Muscle layer of duodenum (tissue), 2 donors: Measurements from ENCODE around the gene PROM2.
"Not testable (repeated sequence)": the region's sequence is repeated elsewhere in the genome, so short reads cannot be mapped to it uniquely, and the experiment has no call there.

Source experiments
- H3K27ac ChIP-seq: one replicate; pipeline ENCODE4 v1.7.0; 2013; ENCODE audit warnings: mild to moderate bottlenecking, low read length
- H3K27me3 ChIP-seq: one replicate; pipeline ENCODE4 v1.7.0; 2013; ENCODE audit warnings: low read depth, mild to moderate bottlenecking, control low read depth, low read length
- H3K36me3 ChIP-seq, 2 donors: one replicate each; pipeline ENCODE4 v1.7.0; 2013; ENCODE audit warnings: low read length in 2 of 2, control low read depth in 1 of 2, mild to moderate bottlenecking in 1 of 2; ENCODE audit not compliant: insufficient read depth in 2 of 2, control insufficient read depth in 1 of 2
- H3K4me1 ChIP-seq, 2 donors: one replicate each; pipeline ENCODE4 v1.7.0; 2013; ENCODE audit warnings: low read length in 2 of 2, mild to moderate bottlenecking in 2 of 2, control low read depth in 1 of 2, moderate library complexity in 1 of 2; ENCODE audit not compliant: insufficient read depth in 2 of 2, control insufficient read depth in 1 of 2
- H3K4me3 ChIP-seq, 2 donors: one replicate each; pipeline ENCODE4 v1.7.0; 2013; ENCODE audit warnings: low read length in 2 of 2, low read depth in 1 of 2, mild to moderate bottlenecking in 1 of 2
- H3K9me3 ChIP-seq, 2 donors: one replicate each; pipeline ENCODE4 v1.7.0; 2013; ENCODE audit warnings: low read length in 2 of 2, control low read depth in 1 of 2, mild to moderate bottlenecking in 1 of 2; ENCODE audit not compliant: control insufficient read depth in 1 of 2
- donor health status: healthy.

Gene PROM2

GRCh38 chr2:95260028-95261023 lies 13.9 kb upstream of the PROM2 start:
- H3K4me3 ChIP-seq = no peak overlapping the region
- no peaks in the 10 kb centered on the region for H3K27me3 ChIP-seq
- no peaks in the 10 kb centered on the region for H3K36me3 ChIP-seq
- no peaks in the 10 kb centered on the region for H3K9me3 ChIP-seq
- H3K4me1 ChIP-seq = no peaks in the 10 kb centered on the region
- no peak overlapping the region for H3K27ac ChIP-seq

- Histone ChIP-seq H3K27ac (no peak overlapping the region), H3K27me3 (no peaks in the 10 kb centered on the region), H3K9me3 (no peaks in the 10 kb centered on the region), H3K36me3 (no peaks in the 10 kb centered on the region), H3K4me1 (no peaks in the 10 kb centered on the region), H3K4me3 (no peak overlapping the region)
Observed at GRCh38 chr2:95261602-95262001, 12.6 kb upstream of the PROM2 start.

DNA sequence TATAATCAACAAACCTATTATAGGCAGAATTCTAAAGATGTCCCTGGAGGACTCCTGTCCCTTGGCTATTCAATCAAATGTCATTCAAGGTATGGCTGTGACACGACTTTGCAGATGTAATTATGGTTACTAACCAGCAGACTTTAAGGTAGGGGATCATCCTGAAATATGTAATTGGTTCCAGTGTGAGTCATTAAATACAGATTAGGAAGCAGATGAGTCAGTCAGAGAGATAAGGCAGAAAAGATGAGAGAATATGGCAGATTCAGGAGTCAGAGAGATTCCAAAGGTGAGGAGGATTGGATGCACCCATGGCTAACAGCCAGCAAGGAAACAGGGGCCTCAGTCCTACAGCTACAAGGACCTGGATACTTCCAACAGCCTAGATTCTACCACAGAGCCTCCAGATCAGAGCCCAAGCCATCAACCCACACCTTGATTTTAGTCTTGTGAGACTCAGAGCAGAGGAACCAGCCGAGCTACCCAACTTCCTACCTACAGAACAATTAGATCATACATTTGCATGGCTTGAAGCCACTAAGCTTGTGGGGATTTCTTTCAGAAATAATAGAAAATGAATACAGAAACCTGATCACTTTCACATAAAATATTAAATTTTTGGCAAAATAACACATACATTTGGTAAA lies 11.2 kb upstream of the PROM2 start:
- H3K36me3 ChIP-seq = no peaks in the 10 kb centered on the region
- no peak overlapping the region for H3K4me3 ChIP-seq
- H3K27me3 ChIP-seq = no peaks in the 10 kb centered on the region
- no peaks in the 10 kb centered on the region for H3K4me1 ChIP-seq
- no peak overlapping the region for H3K27ac ChIP-seq
- H3K9me3 ChIP-seq = no peaks in the 10 kb centered on the region

DNA sequence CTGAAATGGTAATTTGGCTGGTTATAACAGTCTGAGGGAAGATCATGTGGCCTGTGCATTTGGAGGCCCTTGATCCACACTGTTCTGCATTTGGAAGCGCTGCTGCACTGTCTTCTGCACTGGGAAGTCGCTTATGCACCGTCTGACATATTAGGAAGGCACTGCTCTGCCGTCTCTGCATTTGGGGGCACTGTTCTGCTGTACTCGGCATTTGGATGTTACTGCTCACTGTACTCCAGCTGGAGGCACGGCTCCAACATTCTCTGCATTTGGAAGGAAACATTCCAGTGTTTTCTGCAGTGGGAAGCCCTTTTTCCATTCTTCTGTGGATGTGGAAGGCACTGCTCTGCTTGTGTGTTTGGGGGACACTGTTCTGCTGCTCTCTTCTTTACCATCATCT lies 9.6 kb upstream of the PROM2 start:
- no peak overlapping the region for H3K4me3 ChIP-seq

DNA sequence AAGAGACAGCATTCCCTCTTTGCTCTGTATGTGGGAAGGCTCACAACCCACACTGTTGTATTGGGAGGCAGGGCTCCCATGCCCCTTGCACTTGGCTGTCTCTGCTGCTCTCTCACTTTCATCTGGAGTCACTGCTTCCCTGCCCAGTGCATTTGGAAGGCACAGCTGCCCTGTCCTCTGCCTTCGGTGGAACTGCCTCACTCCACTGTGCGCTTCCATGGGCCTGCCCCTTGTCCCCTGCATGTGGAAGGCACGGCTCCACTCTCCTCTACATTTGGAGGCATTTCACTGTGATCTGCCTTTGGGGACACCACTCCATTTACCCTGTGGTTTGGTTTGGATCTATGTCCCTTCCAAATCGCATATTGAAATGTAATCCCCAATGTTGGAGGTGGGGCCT lies 9.1 kb upstream of the PROM2 start:
- Histone ChIP-seq H3K27me3 (no peaks in the 10 kb centered on the region), H3K9me3 (no peaks in the 10 kb centered on the region), H3K4me3 (no peak overlapping the region), H3K36me3 (no peaks in the 10 kb centered on the region), H3K4me1 (no peaks in the 10 kb centered on the region), H3K27ac (no peak overlapping the region)

More for the DNA sequence above, 9.6 kb upstream of the PROM2 start:
- no peaks in the 10 kb centered on the region for H3K4me1 ChIP-seq
- H3K27me3 ChIP-seq = no peaks in the 10 kb centered on the region
- H3K9me3 ChIP-seq = no peaks in the 10 kb centered on the region
- no peak overlapping the region for H3K27ac ChIP-seq
- H3K36me3 ChIP-seq = no peaks in the 10 kb centered on the region

DNA sequence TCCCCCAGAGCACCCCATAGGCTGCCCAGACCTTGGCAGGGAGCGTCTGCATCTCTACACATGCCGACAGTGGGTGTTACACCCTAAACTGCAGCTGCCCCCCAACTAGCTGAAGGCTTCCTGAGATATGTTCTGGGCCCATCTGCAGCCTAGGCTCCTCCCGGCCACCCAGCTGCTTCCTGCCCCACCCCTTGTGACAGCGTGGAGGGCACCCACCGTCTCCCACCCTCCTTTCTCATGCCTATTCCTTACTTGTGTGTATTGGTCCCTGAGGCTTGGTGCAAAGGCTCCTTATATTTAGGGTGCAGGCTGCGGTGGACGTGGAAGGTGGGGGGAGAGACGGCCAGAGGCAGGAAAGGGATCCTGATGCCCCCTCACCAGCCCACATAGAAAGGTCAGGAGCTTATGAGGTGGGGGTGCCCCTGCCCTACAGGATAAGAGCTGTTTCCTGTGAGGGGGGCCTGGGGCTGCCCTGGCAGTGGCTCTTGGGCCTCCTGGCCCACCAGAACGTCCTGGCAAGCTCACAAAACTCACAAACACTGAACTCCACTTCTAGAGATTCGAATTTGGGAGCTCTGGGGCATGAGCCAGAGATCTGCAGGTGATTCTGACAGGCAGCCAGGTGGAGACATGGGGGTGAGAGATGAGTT lies 7.3 kb upstream of the PROM2 start:
- H3K9me3 ChIP-seq = no peaks in the 10 kb centered on the region
- H3K36me3 ChIP-seq = no peaks in the 10 kb centered on the region
- H3K4me3 ChIP-seq = no peak overlapping the region
- no peak overlapping the region for H3K27ac ChIP-seq
- no peaks in the 10 kb centered on the region for H3K27me3 ChIP-seq
- H3K4me1 ChIP-seq = no peaks in the 10 kb centered on the region

GRCh38 chr2:95267458-95268210 lies 6.6 kb upstream of the PROM2 start:
- Histone ChIP-seq H3K27me3 (no peaks in the 10 kb centered on the region), H3K36me3 (no peaks in the 10 kb centered on the region), H3K27ac (no peak overlapping the region), H3K9me3 (no peaks in the 10 kb centered on the region), H3K4me1 (no peaks in the 10 kb centered on the region), H3K4me3 (no peak overlapping the region)

DNA sequence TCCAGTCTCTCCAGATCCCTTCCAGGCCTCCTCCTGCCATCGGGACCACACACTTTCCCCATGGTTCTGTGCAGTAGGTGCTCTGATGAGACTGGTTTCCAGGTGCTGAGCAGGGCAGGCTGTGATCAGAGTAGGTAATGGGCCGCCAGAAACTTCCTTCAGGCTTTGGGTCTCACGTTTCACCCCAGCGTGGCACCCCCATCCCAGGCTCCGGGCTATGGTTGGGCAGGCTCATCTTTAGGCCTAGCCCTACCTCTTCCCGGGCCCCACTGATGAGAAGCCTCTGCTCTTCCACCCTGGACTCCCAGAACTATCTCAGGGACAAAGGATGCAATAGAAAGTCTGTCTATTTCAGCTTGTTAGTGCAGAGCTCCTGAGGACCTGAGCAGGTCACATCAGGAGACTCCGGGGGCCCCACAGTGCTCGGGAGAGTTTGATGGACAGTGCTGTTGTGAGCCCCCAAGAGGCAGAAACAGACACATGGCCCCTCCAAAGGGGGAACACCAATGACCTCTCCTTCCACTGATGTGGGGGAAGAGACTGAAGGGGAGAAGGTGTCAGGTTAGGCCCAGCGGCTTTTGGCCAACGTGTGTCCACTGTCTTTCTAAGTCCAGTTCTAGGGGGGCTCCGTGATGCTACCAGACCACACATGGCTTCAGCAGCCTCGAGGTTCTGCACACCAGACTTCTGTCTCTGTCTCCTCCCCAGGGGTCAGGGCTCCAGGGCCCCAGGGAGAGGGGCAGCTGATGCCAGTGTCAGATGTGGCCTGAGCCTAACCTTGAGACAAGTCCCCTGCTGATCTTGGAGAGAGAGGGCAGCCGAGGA lies 5.8 kb upstream of the PROM2 start:
- H3K36me3 ChIP-seq = no peaks in the 10 kb centered on the region
- no peaks in the 10 kb centered on the region for H3K4me1 ChIP-seq
- no peak overlapping the region for H3K27ac ChIP-seq
- H3K27me3 ChIP-seq = no peaks in the 10 kb centered on the region
- no peaks in the 10 kb centered on the region for H3K9me3 ChIP-seq
- no peak overlapping the region for H3K4me3 ChIP-seq

- Histone ChIP-seq H3K27ac (no peak overlapping the region), H3K9me3 (no peaks in the 10 kb centered on the region), H3K27me3 (no peaks in the 10 kb centered on the region), H3K36me3 (no peaks in the 10 kb centered on the region), H3K4me1 (no peaks in the 10 kb centered on the region), H3K4me3 (no peak overlapping the region)
Observed at GRCh38 chr2:95269036-95269680, 5.1 kb upstream of the PROM2 start.

GRCh38 chr2:95269745-95270144 lies 4.5 kb upstream of the PROM2 start:
- H3K4me1 ChIP-seq, H3K4me3 ChIP-seq, H3K27ac ChIP-seq, H3K36me3 ChIP-seq, H3K9me3 ChIP-seq, H3K27me3 ChIP-seq: not testable (repeated sequence)
